Hepatocyte (in vitro differentiated cells): ENCODE measurements around the gene USP20.

Experiments
- CTCF ChIP-seq: fragments of 200-600 bp; sonication (generic); IDR thresholded peaks from 2 replicates; pipeline ENCODE4 v1.5.1; 2016; ENCODE audit warnings: antibody characterized with exemption, mild to moderate bottlenecking; ENCODE audit not compliant: poor library complexity
- EZH2 ChIP-seq: fragments of 200-600 bp; sonication (generic); IDR thresholded peaks from 2 replicates; pipeline ENCODE4 v1.6.1; 2016; ENCODE audit warnings: antibody characterized with exemption, mild to moderate bottlenecking, borderline replicate concordance

GRCh38 chr9:129891569-129891968 is 56.3 kb downstream of the USP20 start:
- TF ChIP-seq CTCF, result no peak
- TF ChIP-seq EZH2, result no peak
